ENCODE data around the gene TNS2.

- TF ChIP-seq CTCF (IDR thresholded peaks at IDR 0.05 in 4 of 5, conservative IDR thresholded peaks at IDR 0.05 in 1 of 5) (no peak), POLR2A (IDR thresholded peaks at IDR 0.05) (no peak)
These were observed 63.4 kb downstream of the TNS2 start for GRCh38 chr12:53113136-53113705.

Measured in gastrocnemius medialis (tissue), 4 donors.